A673 (cell line): Measurements from ENCODE around the gene GTF2H1. TPM values are rescaled to one million over a fixed set of nuclear protein-coding genes. Genes with fewer than 3 reads are reported as not detected.

Source experiments
- microRNA-seq: library from miRNA; unstranded; fragments of <30 nt; microRNA quantifications from one replicate; pipeline ENCODE4 v1.2.0, GENCODE V29; 2021
- total RNA-seq: library from RNA; stranded (reverse); gene quantifications from 2 replicates; pipeline ENCODE4 v1.2.3, GENCODE V29; 2021

Gene GTF2H1
- total RNA-seq, 1 experiment from 2014 or later = 56.2 TPM

Small RNA genes within 50 kb of the gene (microRNA-seq; reads per million reads assigned to microRNA genes)
- gene MIR3159 = not detected

Other genes with a start within 250 kb of the GTF2H1 start
- gene SAAL1, start 216.5 kb upstream of the GTF2H1 start, total RNA-seq = 37.7 and 39.5 TPM in 2 replicates
- gene MRGPRX3, start 190.0 kb upstream of the GTF2H1 start, total RNA-seq = not detected in 2 replicates
- gene MRGPRX4, start 149.7 kb upstream of the GTF2H1 start, total RNA-seq = not detected in 2 replicates
- gene SAA4, start 85.8 kb upstream of the GTF2H1 start, total RNA-seq = not detected in 2 replicates
- 1.2 TPM in 1 of 2 replicates, not detected in the other for gene SAA2, start 73.9 kb upstream of the GTF2H1 start, total RNA-seq
- gene SAA1, start 56.3 kb upstream of the GTF2H1 start, total RNA-seq = 0.63 TPM in 1 of 2 replicates, not detected in the other
- gene HPS5, start 427 bp upstream of the GTF2H1 start, total RNA-seq = 17.7 and 18.9 TPM in 2 replicates
- 613 and 715 TPM in 2 replicates for gene LDHA, start 72.0 kb downstream of the GTF2H1 start, total RNA-seq
- not detected in 2 replicates for gene LDHC, start 89.8 kb downstream of the GTF2H1 start, total RNA-seq
- gene LDHAL6A, start 133.3 kb downstream of the GTF2H1 start, total RNA-seq = not detected in 2 replicates
- gene TSG101, start 204.4 kb downstream of the GTF2H1 start, total RNA-seq = 48.2 and 49.1 TPM in 2 replicates